ENCODE results near the gene LLGL1.

LLGL1 gene

GRCh38 chr17:18185832-18186626 is 39.4 kb upstream of the LLGL1 start:
- DNase-seq (ENCODE audit: low spot score in 2 of 2), result no peak
- no peaks in the 10 kb centered on the region for H3K27me3 ChIP-seq (ENCODE audit: low read depth)
- H3K9me3 ChIP-seq, result no peaks in the 10 kb centered on the region
- H3K4me1 ChIP-seq, result peaks cover 21% of the 10 kb centered on the region
- in situ Hi-C loops (cut with MboI; ENCODE audit: low sequenced_read_pairs), result no loop called here
- H3K4me3 ChIP-seq, result peak overlapping the region; percentile 71
- peaks cover 42% of the 10 kb centered on the region for H3K36me3 ChIP-seq (replicated peaks)

GRCh38 chr17:18186627-18186982 is 38.8 kb upstream of the LLGL1 start:
- H3K4me1 ChIP-seq, result peaks cover 21% of the 10 kb centered on the region
- peak overlapping the region; percentile 71 for H3K4me3 ChIP-seq
- peaks cover 46% of the 10 kb centered on the region for H3K36me3 ChIP-seq (replicated peaks)
- in situ Hi-C loops (cut with MboI; ENCODE audit: low sequenced_read_pairs), result no loop called here
- no peaks in the 10 kb centered on the region for H3K27me3 ChIP-seq (ENCODE audit: low read depth)
- H3K9me3 ChIP-seq, result no peaks in the 10 kb centered on the region
- no peak for DNase-seq (ENCODE audit: low spot score in 2 of 2)

- Histone ChIP-seq H3K27me3 (ENCODE audit: low read depth) (no peaks in the 10 kb centered on the region), H3K9me3 (no peaks in the 10 kb centered on the region), H3K4me1 (peaks cover 21% of the 10 kb centered on the region), H3K36me3 (replicated peaks) (peaks cover 46% of the 10 kb centered on the region), H3K4me3 (peak overlapping the region; percentile 71)
- in situ Hi-C loops (cut with MboI; ENCODE audit: low sequenced_read_pairs), result no loop called here
- peak; percentile 38 to 63 for DNase-seq (ENCODE audit: low spot score in 2 of 2)
Observed at GRCh38 chr17:18187226-18187625, 38.2 kb upstream of the LLGL1 start.

- in situ Hi-C loops (cut with MboI; ENCODE audit: low sequenced_read_pairs), result no loop called here
- H3K4me1 ChIP-seq, result peaks cover 17% of the 10 kb centered on the region
- DNase-seq (ENCODE audit: low spot score in 2 of 2), result no peak
- peaks cover 49% of the 10 kb centered on the region for H3K36me3 ChIP-seq (replicated peaks)
- peak overlapping the region; percentile 71 for H3K4me3 ChIP-seq
- no peaks in the 10 kb centered on the region for H3K27me3 ChIP-seq (ENCODE audit: low read depth)
- no peaks in the 10 kb centered on the region for H3K9me3 ChIP-seq
Observed at GRCh38 chr17:18187821-18188761, 37.3 kb upstream of the LLGL1 start.

- in situ Hi-C loops (cut with MboI; ENCODE audit: low sequenced_read_pairs), result no loop called here
- Histone ChIP-seq H3K9me3 (no peaks in the 10 kb centered on the region), H3K4me1 (peaks cover 17% of the 10 kb centered on the region), H3K4me3 (no peak overlapping the region), H3K36me3 (replicated peaks) (peaks cover 63% of the 10 kb centered on the region), H3K27me3 (ENCODE audit: low read depth) (no peaks in the 10 kb centered on the region)
- no peak for DNase-seq (ENCODE audit: low spot score in 2 of 2)
Observed at GRCh38 chr17:18190628-18191235, 34.7 kb upstream of the LLGL1 start.

- Histone ChIP-seq H3K9me3 (no peaks in the 10 kb centered on the region), H3K4me1 (peaks cover 17% of the 10 kb centered on the region), H3K36me3 (replicated peaks) (peaks cover 62% of the 10 kb centered on the region), H3K4me3 (no peak overlapping the region), H3K27me3 (ENCODE audit: low read depth) (no peaks in the 10 kb centered on the region)
- no peak for DNase-seq (ENCODE audit: low spot score in 2 of 2)
- in situ Hi-C loops (cut with MboI; ENCODE audit: low sequenced_read_pairs), result no loop called here
Observed at GRCh38 chr17:18191236-18191667, 34.2 kb upstream of the LLGL1 start.

- Histone ChIP-seq H3K9me3 (no peaks in the 10 kb centered on the region), H3K27me3 (ENCODE audit: low read depth) (no peaks in the 10 kb centered on the region), H3K4me3 (no peak overlapping the region), H3K36me3 (replicated peaks) (peaks cover 66% of the 10 kb centered on the region), H3K4me1 (peaks cover 12% of the 10 kb centered on the region)
- in situ Hi-C loops (cut with MboI; ENCODE audit: low sequenced_read_pairs), result no loop called here
- DNase-seq (ENCODE audit: low spot score in 2 of 2), result peak in 1 of 2 experiments; percentile 31
Observed at GRCh38 chr17:18191967-18192366, 33.5 kb upstream of the LLGL1 start.

- Histone ChIP-seq H3K36me3 (replicated peaks) (peaks cover 68% of the 10 kb centered on the region), H3K27me3 (ENCODE audit: low read depth) (no peaks in the 10 kb centered on the region), H3K4me1 (no peaks in the 10 kb centered on the region), H3K4me3 (no peak overlapping the region), H3K9me3 (no peaks in the 10 kb centered on the region)
- in situ Hi-C loops (cut with MboI; ENCODE audit: low sequenced_read_pairs), result no loop called here
- no peak for DNase-seq (ENCODE audit: low spot score in 2 of 2)
Observed at GRCh38 chr17:18194394-18194793, 31.0 kb upstream of the LLGL1 start.

- Histone ChIP-seq H3K36me3 (replicated peaks) (peaks cover 64% of the 10 kb centered on the region), H3K4me3 (no peak overlapping the region), H3K4me1 (no peaks in the 10 kb centered on the region), H3K9me3 (no peaks in the 10 kb centered on the region), H3K27me3 (ENCODE audit: low read depth) (no peaks in the 10 kb centered on the region)
- in situ Hi-C loops (cut with MboI; ENCODE audit: low sequenced_read_pairs), result no loop called here
- DNase-seq (ENCODE audit: low spot score in 2 of 2), result no peak
Observed at GRCh38 chr17:18194804-18195203, 30.6 kb upstream of the LLGL1 start.

GRCh38 chr17:18195246-18195645 is 30.2 kb upstream of the LLGL1 start:
- DNase-seq (ENCODE audit: low spot score in 2 of 2), result no peak
- Histone ChIP-seq H3K27me3 (ENCODE audit: low read depth) (no peaks in the 10 kb centered on the region), H3K9me3 (no peaks in the 10 kb centered on the region), H3K4me3 (no peak overlapping the region), H3K36me3 (replicated peaks) (peaks cover 61% of the 10 kb centered on the region), H3K4me1 (no peaks in the 10 kb centered on the region)
- in situ Hi-C loops (cut with MboI; ENCODE audit: low sequenced_read_pairs), result no loop called here

GRCh38 chr17:18197535-18198194 is 27.8 kb upstream of the LLGL1 start:
- H3K4me3 ChIP-seq, result no peak overlapping the region
- no peaks in the 10 kb centered on the region for H3K27me3 ChIP-seq (ENCODE audit: low read depth)
- in situ Hi-C loops (cut with MboI; ENCODE audit: low sequenced_read_pairs), result no loop called here
- H3K4me1 ChIP-seq, result no peaks in the 10 kb centered on the region
- DNase-seq (ENCODE audit: low spot score in 2 of 2), result no peak
- H3K9me3 ChIP-seq, result no peaks in the 10 kb centered on the region
- H3K36me3 ChIP-seq (replicated peaks), result peaks cover 56% of the 10 kb centered on the region

- H3K36me3 ChIP-seq (replicated peaks), result peaks cover 61% of the 10 kb centered on the region
- no peak for DNase-seq (ENCODE audit: low spot score in 2 of 2)
- in situ Hi-C loops (cut with MboI; ENCODE audit: low sequenced_read_pairs), result no loop called here
- no peaks in the 10 kb centered on the region for H3K27me3 ChIP-seq (ENCODE audit: low read depth)
- H3K4me3 ChIP-seq, result no peak overlapping the region
- H3K9me3 ChIP-seq, result no peaks in the 10 kb centered on the region
- H3K4me1 ChIP-seq, result no peaks in the 10 kb centered on the region
Observed at GRCh38 chr17:18198530-18198929, 26.9 kb upstream of the LLGL1 start.

GRCh38 chr17:18201108-18201507 is 24.3 kb upstream of the LLGL1 start:
- Histone ChIP-seq H3K27me3 (ENCODE audit: low read depth) (no peaks in the 10 kb centered on the region), H3K36me3 (replicated peaks) (peaks cover 60% of the 10 kb centered on the region), H3K4me3 (no peak overlapping the region), H3K4me1 (no peaks in the 10 kb centered on the region), H3K9me3 (no peaks in the 10 kb centered on the region)
- in situ Hi-C loops (cut with MboI; ENCODE audit: low sequenced_read_pairs), result no loop called here
- DNase-seq (ENCODE audit: low spot score in 2 of 2), result no peak
